Measurements from ENCODE around the gene SLC39A8.

Gene SLC39A8

GRCh38 chr4:102234243-102234838, 110.9 kb downstream of the SLC39A8 start:
- no peak for DNase-seq (ENCODE audit: low read depth in 2 of 2, low spot score in 1 of 2)

DNA sequence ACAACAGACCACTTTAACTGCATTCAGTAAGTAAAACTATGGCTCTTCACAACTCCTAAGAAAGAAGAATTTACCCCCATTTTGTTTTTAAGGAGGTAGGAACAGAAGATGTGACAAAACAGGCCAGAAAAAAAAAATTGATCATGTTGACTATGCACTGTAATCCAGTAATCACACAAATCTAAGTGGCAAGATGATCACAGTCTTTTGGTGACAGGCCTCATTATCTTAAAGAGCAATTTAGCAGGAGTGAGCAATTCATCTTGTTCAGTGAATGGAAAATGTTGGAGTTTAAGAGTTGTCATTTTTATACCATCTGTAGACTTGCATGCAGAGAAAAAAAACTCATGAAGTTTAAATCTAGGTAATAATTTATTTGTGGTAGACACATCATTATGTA, 115.1 kb downstream of the SLC39A8 start:
- no peak for DNase-seq (ENCODE audit: low read depth in 2 of 2, low spot score in 1 of 2)

DNA sequence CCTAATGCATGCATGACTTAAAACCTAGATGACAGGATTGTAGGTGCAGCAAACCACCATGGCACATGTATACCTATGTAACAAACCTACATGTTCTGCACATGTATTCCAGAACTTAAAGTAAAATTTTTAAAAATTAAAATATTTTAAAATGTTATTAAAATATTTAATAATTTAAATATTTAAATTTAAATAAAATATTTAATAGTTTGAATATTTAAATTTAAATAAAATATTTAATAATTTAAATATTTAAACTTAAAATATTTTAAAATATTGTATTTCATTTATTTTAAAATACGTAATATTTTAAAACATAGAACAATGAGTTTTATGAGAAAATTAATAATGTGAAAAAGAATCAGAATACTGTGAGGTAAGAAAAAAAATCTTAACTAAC, 117.9 kb downstream of the SLC39A8 start:
- no peak for DNase-seq (ENCODE audit: low read depth in 2 of 2, low spot score in 1 of 2)

GRCh38 chr4:102223461-102223860, 121.8 kb downstream of the SLC39A8 start:
- no peak for DNase-seq (ENCODE audit: low read depth in 2 of 2, low spot score in 1 of 2)

DNA sequence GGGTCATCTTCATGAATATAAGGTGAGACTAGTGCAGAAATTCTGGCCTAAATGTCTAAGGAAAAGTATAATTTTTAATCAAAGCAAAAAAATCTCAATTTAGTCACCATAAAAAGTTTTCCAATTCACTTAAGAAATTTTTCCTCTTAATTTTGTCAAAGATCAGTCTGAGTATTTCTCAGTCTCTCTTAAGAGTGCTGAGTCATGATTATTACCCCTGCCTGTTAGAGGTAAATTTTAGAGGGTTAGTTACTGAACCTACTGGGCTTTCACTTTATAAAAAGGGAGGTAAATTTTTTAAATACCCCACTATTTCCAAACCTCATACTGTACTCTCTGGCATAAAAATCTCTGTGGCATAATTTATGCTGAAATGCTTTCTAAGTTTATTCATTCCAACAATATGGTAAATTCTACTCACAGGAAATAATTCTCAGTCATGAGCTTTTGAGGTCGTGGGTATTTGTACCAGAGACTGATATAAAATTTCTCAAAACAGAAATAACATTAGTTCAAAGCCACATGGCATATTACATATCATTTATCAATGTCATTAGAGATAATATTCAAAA, 122.4 kb downstream of the SLC39A8 start:
- no peak for DNase-seq (ENCODE audit: low read depth in 2 of 2, low spot score in 1 of 2)

DNA sequence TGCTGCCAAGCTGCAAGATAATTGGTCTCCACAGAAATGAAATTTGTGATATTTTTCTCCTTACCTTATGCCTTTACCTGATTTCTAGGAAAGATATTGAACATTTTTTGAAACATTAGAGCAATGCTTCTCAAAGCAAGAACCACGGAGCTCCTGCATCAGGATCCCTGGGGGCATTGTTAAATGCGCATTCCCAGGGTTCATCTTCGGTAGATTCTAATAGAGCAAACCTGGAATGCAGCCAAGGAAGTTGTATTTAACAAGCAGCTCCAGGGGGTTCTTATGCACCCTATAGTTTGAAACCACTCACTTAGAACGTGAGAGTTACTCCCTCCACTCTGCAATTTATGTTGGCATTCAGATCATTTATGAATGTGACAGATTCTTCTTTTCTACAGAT, 126.2 kb downstream of the SLC39A8 start:
- no peak for DNase-seq (ENCODE audit: low read depth in 2 of 2, low spot score in 1 of 2)

GRCh38 chr4:102218656-102219055, 126.6 kb downstream of the SLC39A8 start:
- no peak for DNase-seq (ENCODE audit: low read depth in 2 of 2, low spot score in 1 of 2)

- no peak for DNase-seq (ENCODE audit: low read depth in 2 of 2, low spot score in 1 of 2)
Observed at GRCh38 chr4:102217775-102218355, 127.4 kb downstream of the SLC39A8 start.

- DNase-seq (ENCODE audit: low read depth in 2 of 2, low spot score in 1 of 2), result no peak
Observed at GRCh38 chr4:102217345-102217744, 127.9 kb downstream of the SLC39A8 start.

DNA sequence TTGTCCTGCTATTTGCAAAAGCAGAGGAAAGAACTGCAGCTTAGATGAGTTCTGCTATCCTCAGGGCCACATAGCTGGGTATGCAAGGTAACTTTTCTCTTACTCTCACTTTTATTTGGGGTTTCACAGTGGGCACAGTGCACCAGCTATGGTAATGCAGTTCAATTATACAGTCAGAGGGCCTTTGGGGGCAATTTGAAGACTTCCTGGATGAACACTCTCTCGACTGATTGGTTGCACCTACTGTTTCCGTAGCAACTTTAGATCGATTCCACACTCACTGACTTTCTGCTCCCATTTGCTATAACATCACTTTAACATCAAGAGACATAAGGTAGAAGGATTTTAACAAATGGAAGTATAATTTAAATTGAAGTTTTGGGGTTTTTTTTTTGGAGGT, 128.6 kb downstream of the SLC39A8 start:
- DNase-seq (ENCODE audit: low read depth in 2 of 2, low spot score in 1 of 2), result no peak

DNA sequence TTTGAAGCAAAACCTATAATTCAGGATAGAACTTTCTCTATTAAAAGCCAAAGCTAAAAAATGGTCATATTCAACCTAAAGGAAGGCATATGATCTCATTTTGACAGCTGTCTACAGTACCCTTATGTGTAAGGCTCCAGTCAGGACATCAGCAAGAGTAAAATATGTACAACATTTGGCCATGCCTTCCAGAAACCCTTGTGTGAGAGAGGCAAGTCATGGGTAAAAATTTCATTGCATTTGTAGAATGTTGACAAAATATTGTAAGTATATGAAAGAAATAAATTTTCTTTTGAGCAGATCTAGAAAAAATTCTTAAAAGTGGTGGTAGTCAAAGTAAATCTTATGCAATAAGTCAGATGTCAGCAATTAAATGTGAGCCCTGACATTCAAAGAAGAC, 132.3 kb downstream of the SLC39A8 start:
- DNase-seq (ENCODE audit: low read depth in 2 of 2, low spot score in 1 of 2), result no peak
